ENCODE measurements around the gene ZEB1. TPM values are rescaled to one million over a fixed set of nuclear protein-coding genes. Genes with fewer than 3 reads are reported as not detected.

The ZEB1 gene
- total and polyA plus RNA-seq, 8 donors, result 29.9 to 40.8 (median 34.4) TPM

- ATAC-seq, result peak; percentile 5
- Histone ChIP-seq H3K4me1 (peaks cover 0 to 26% of the 10 kb centered on the region in 2 donors), H3K36me3 (no peaks in the 10 kb centered on the region), H3K9me3 (no peaks in the 10 kb centered on the region), H3K27ac (peak overlapping the region; percentile 89 to 94), H3K4me3 (peak overlapping the region; percentile 85 to 89), H3K27me3 (peaks cover 8 to 36% of the 10 kb centered on the region in 2 donors)
- DNase-seq, result peak; percentile 34 to 81 (median 36)
- intact Hi-C loops (cut with DNase I), result no loop called here
- TF ChIP-seq, protein P1, sequence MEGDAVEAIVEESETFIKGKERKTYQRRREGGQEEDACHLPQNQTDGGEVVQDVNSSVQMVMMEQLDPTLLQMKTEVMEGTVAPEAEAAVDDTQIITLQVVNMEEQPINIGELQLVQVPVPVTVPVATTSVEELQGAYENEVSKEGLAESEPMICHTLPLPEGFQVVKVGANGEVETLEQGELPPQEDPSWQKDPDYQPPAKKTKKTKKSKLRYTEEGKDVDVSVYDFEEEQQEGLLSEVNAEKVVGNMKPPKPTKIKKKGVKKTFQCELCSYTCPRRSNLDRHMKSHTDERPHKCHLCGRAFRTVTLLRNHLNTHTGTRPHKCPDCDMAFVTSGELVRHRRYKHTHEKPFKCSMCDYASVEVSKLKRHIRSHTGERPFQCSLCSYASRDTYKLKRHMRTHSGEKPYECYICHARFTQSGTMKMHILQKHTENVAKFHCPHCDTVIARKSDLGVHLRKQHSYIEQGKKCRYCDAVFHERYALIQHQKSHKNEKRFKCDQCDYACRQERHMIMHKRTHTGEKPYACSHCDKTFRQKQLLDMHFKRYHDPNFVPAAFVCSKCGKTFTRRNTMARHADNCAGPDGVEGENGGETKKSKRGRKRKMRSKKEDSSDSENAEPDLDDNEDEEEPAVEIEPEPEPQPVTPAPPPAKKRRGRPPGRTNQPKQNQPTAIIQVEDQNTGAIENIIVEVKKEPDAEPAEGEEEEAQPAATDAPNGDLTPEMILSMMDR (IDR thresholded peaks at IDR 0.05), result no peak
Observed at GRCh38 chr10:31320550-31321211, 1.7 kb downstream of the ZEB1 start.

- H3K4me3 ChIP-seq, result peak overlapping the region; percentile 85 to 89
- H3K9me3 ChIP-seq, result no peaks in the 10 kb centered on the region
- peaks cover 8 to 36% of the 10 kb centered on the region in 2 donors for H3K27me3 ChIP-seq
- DNase-seq, result no peak
- peaks cover 0 to 26% of the 10 kb centered on the region in 2 donors for H3K4me1 ChIP-seq
- no peaks in the 10 kb centered on the region for H3K36me3 ChIP-seq
- ATAC-seq, result no peak
- intact Hi-C loops (cut with DNase I), result no loop called here
- TF ChIP-seq, protein P1 (IDR thresholded peaks at IDR 0.05), result no peak
- peak overlapping the region; percentile 89 to 94 for H3K27ac ChIP-seq
Observed at GRCh38 chr10:31321396-31321941, 2.5 kb downstream of the ZEB1 start.

- intact Hi-C loops (cut with DNase I), result no loop called here
- H3K9me3 ChIP-seq, result no peaks in the 10 kb centered on the region
- DNase-seq (no peak), ATAC-seq (no peak)
- H3K27me3 ChIP-seq, result peaks cover 8 to 36% of the 10 kb centered on the region in 2 donors
- H3K27ac ChIP-seq, result no peak overlapping the region
- H3K4me3 ChIP-seq, result no peak overlapping the region
- peaks cover 0 to 26% of the 10 kb centered on the region in 2 donors for H3K4me1 ChIP-seq
- H3K36me3 ChIP-seq, result no peaks in the 10 kb centered on the region
- TF ChIP-seq, protein P1 (IDR thresholded peaks at IDR 0.05), result no peak
Observed at GRCh38 chr10:31322647-31323046, 3.6 kb downstream of the ZEB1 start.

DNA sequence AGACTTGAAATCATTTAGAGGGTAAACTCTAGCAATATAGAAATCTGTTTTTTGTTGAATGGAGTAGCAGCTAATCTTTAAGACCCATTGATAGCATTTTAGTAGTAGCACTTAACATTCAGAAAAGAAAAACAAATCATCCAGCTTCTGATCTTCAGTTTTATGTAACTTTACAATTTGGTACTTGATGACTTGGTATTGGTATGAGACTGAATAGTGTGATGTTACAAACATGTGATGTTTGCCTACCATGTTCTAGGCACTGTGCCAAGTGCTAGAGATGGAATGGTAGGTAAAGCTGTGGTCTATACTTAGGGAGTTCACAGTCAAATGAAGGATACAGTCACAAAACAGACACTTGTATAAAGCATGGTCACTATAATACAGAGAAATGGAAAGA lies 21.3 kb downstream of the ZEB1 start:
- H3K36me3 ChIP-seq, result no peaks in the 10 kb centered on the region
- intact Hi-C loops (cut with DNase I), result no loop called here
- DNase-seq, result no peak
- H3K4me3 ChIP-seq, result no peak overlapping the region
- H3K9me3 ChIP-seq, result no peaks in the 10 kb centered on the region
- TF ChIP-seq, protein P1 (IDR thresholded peaks at IDR 0.05), result no peak
- H3K4me1 ChIP-seq, result no peaks in the 10 kb centered on the region
- H3K27me3 ChIP-seq, result no peaks in the 10 kb centered on the region
- H3K27ac ChIP-seq, result no peak overlapping the region
- ATAC-seq, result no peak

DNA sequence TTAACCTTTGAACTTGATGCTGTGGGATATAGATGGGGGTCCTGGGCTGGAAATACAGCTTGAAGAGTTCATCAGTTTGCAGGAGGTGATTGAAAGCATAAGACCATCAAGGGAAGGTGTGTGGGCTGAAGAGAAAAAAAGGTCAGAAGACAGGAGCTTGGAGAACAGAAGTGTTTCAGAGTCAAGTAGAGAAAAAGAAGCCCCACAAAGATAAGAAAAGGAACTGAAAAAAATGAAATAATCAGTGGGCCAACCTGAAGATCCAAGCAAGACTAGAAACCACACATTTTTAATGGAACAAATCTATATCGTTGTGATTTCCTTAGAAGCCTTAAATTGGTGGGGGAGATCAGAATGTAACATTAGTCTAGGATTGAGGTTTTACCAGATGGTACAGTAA lies 22.5 kb downstream of the ZEB1 start:
- TF ChIP-seq, protein P1 (IDR thresholded peaks at IDR 0.05), result no peak
- ATAC-seq (no peak), DNase-seq (no peak)
- H3K36me3 ChIP-seq, result no peaks in the 10 kb centered on the region
- H3K4me1 ChIP-seq, result no peaks in the 10 kb centered on the region
- no peaks in the 10 kb centered on the region for H3K27me3 ChIP-seq
- H3K9me3 ChIP-seq, result no peaks in the 10 kb centered on the region
- no peak overlapping the region for H3K4me3 ChIP-seq
- H3K27ac ChIP-seq, result no peak overlapping the region
- intact Hi-C loops (cut with DNase I), result no loop called here

All from left lung (tissue), 10 donors.